OCI-LY7 (cell line): ENCODE measurements around the gene ARRB1. TPM values are rescaled to one million over a fixed set of nuclear protein-coding genes. Genes with fewer than 3 reads are reported as not detected.

Experiments
- BruUV-seq: library from RNA; stranded (reverse); fragments of 400-500 nt; replicated peaks from 2 replicates; lab custom pipeline; 2021; lab: Mats Ljungman, UMichigan
- CTCF ChIA-PET: fragments of 300-600 bp; sonication (Branson Sonifier 250); formaldehyde crosslinking; loops from one replicate; lab custom pipeline; 2022; ENCODE audit warnings: antibody characterized with exemption; ENCODE audit not compliant: unreplicated experiment; lab: Charles Lee
- POLR2A ChIA-PET: fragments of 300-600 bp; sonication (Branson Sonifier 250); formaldehyde crosslinking; loops from one replicate; lab custom pipeline; 2022; ENCODE audit warnings: antibody characterized with exemption; lab: Charles Lee
- DNase-seq: peaks from one replicate; pipeline ENCODE4 v3.0.0-alpha.2; 2015; ENCODE audit warnings: low spot score
- H2AFZ ChIP-seq: fragments of 200-600 bp; sonication (generic), shearing (Covaris generic); 2 replicates; pipeline ENCODE4 v1.6.1; 2014; ENCODE audit warnings: mild to moderate bottlenecking, antibody characterized with exemption, low read length, moderate library complexity
- H3K27ac ChIP-seq: fragments of 200-600 bp; sonication (generic); 2 replicates; pipeline ENCODE4 v1.5.1; 2014; ENCODE audit warnings: mixed run types, low read depth, mild to moderate bottlenecking, moderate library complexity, low read length, inconsistent platforms; ENCODE audit not compliant: poor library complexity, severe bottlenecking
- H3K36me3 ChIP-seq: fragments of 200-600 bp; sonication (generic); 2 replicates; pipeline ENCODE4 v1.6.1; 2014; ENCODE audit warnings: mild to moderate bottlenecking, antibody characterized with exemption, low read length, moderate library complexity, mixed read lengths; ENCODE audit not compliant: insufficient read depth
- H3K4me1 ChIP-seq: fragments of 200-600 bp; sonication (generic); 2 replicates; pipeline ENCODE4 v1.5.1; 2014; ENCODE audit warnings: mild to moderate bottlenecking, low read length; ENCODE audit not compliant: insufficient read depth, poor library complexity, severe bottlenecking
- H3K4me2 ChIP-seq: fragments of 200-600 bp; sonication (generic); 2 replicates; pipeline ENCODE4 v1.6.1; 2014; ENCODE audit warnings: mild to moderate bottlenecking, low read length
- H3K4me3 ChIP-seq: fragments of 200-600 bp; sonication (generic); 2 replicates; pipeline ENCODE4 v1.5.1; 2014; ENCODE audit warnings: mild to moderate bottlenecking, low read depth, low read length; ENCODE audit not compliant: poor library complexity, severe bottlenecking
- H3K79me2 ChIP-seq: fragments of 200-600 bp; sonication (generic); 2 replicates; pipeline ENCODE4 v1.6.1; 2016; ENCODE audit warnings: low read depth, mild to moderate bottlenecking, low read length, moderate library complexity, mixed read lengths; ENCODE audit not compliant: insufficient read depth
- H3K9me2 ChIP-seq: fragments of 200-600 bp; sonication (generic); 2 replicates; pipeline ENCODE4 v1.6.1; 2016; ENCODE audit warnings: mild to moderate bottlenecking, low read length, mixed read lengths; ENCODE audit not compliant: insufficient read depth
- H3K9me3 ChIP-seq: fragments of 200-600 bp; sonication (generic); 2 replicates; pipeline ENCODE4 v1.6.1; 2014; ENCODE audit warnings: mild to moderate bottlenecking, mixed run types, low read length, mixed read lengths
- H4K20me1 ChIP-seq: fragments of 200-600 bp; sonication (generic); 2 replicates; pipeline ENCODE4 v1.6.1; 2014; ENCODE audit warnings: mild to moderate bottlenecking, antibody characterized with exemption, low read length, moderate library complexity, mixed read lengths; ENCODE audit not compliant: insufficient read depth
- EZH2phosphoT487 ChIP-seq: fragments of 200-600 bp; sonication (generic); IDR thresholded peaks from 2 replicates; pipeline ENCODE4 v1.6.1; 2018; ENCODE audit warnings: low read depth, borderline replicate concordance, mild to moderate bottlenecking, mixed run types, antibody characterized with exemption, low read length, moderate library complexity, mixed read lengths
- intact Hi-C: fragments of 100-400 bp; cut with micrococcal nuclease; formaldehyde crosslinking; loops from one replicate; pipeline ENCODE4 v1.10.0; 2022; ENCODE audit not compliant: unreplicated experiment
- total RNA-seq, 2 experiments: library from RNA; depleted of rRNA in 1 of 2; stranded (reverse); fragments of >200 nt in 1 of 2; shearing (Covaris generic) in 1 of 2; gene quantifications; 2 replicates each; pipeline ENCODE4 v1.2.3, GENCODE V29; 2014 to 2022
- TF ChIP-seq, protein P1 (sequence below): fragments of 200-600 bp; sonication (generic); conservative IDR thresholded peaks from 2 replicates; pipeline ENCODE4 v1.5.1; 2014; ENCODE audit warnings: mild to moderate bottlenecking, antibody characterized with exemption, low read length, moderate library complexity, mixed read lengths

Gene ARRB1
- total RNA-seq, 2 experiments from 2014 or later: not detected

DNA sequence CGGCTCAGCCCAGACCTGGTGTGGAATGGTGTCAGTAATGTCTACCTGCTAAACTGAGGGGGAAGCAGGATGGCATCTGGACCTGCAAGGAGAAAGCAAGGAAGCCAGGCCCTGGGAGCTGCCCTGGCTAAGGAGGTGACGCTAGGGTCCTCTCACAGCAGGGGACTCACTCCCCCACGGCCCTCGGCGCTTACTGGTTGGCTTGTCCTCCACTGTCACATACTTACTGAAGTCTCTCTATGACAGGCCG, 62.0 kb downstream of the ARRB1 start:
- CTCF ChIA-PET: no interaction called here
- POLR2A ChIA-PET: interaction anchor here (0.9 kb wide), 1 partner anchor 271 kb away, joined by 3 read pairs; no protein-coding TSS in a partner anchor

DNA sequence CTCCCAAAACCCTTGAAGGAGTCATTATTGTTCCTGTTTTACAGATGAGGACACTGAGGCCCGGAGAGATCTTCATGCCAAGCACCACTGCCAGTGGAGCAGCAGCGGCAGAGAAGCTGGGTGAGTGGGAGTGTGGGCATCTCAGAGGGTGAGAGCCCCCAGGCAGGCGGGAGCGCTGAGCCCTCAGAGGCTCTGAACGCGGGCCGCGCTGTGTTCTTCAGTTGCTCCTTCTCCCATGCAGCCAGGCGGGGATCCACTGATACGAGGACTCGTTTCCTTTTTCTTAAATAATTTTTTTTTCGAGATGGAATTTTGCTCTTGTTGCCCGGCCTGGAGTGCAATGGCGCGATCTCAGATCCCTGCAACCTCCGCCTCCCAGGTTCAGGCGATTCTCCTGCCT, 63.9 kb downstream of the ARRB1 start:
- TF ChIP-seq, protein P1, sequence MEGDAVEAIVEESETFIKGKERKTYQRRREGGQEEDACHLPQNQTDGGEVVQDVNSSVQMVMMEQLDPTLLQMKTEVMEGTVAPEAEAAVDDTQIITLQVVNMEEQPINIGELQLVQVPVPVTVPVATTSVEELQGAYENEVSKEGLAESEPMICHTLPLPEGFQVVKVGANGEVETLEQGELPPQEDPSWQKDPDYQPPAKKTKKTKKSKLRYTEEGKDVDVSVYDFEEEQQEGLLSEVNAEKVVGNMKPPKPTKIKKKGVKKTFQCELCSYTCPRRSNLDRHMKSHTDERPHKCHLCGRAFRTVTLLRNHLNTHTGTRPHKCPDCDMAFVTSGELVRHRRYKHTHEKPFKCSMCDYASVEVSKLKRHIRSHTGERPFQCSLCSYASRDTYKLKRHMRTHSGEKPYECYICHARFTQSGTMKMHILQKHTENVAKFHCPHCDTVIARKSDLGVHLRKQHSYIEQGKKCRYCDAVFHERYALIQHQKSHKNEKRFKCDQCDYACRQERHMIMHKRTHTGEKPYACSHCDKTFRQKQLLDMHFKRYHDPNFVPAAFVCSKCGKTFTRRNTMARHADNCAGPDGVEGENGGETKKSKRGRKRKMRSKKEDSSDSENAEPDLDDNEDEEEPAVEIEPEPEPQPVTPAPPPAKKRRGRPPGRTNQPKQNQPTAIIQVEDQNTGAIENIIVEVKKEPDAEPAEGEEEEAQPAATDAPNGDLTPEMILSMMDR: no peak
- TF ChIP-seq EZH2phosphoT487: no peak
- ChIA-PET CTCF (no interaction called here), POLR2A (interaction anchor here (1.3 kb wide), 1 partner anchor 9 kb away, joined by 4 read pairs; no protein-coding TSS in a partner anchor)
- Histone ChIP-seq H3K9me3 (no peaks in the 10 kb centered on the region), H3K4me3 (no peak overlapping the region), H3K4me1 (no peaks in the 10 kb centered on the region), H3K36me3 (no peaks in the 10 kb centered on the region), H4K20me1 (no peaks in the 10 kb centered on the region), H3K9me2 (no peaks in the 10 kb centered on the region), H2AFZ (no peak overlapping the region), H3K27ac (no peak overlapping the region), H3K4me2 (no peak overlapping the region), H3K79me2 (no peaks in the 10 kb centered on the region)
- BruUV-seq: no TSS peak
- intact Hi-C loops: no loop called here
- DNase-seq: no peak

More for the DNA sequence above, 62.0 kb downstream of the ARRB1 start:
- H3K4me2 ChIP-seq: no peak overlapping the region
- no TSS peak for BruUV-seq
- no peaks in the 10 kb centered on the region for H3K79me2 ChIP-seq
- H3K27ac ChIP-seq: no peak overlapping the region
- H3K36me3 ChIP-seq: no peaks in the 10 kb centered on the region
- DNase-seq: no peak
- no peaks in the 10 kb centered on the region for H3K9me3 ChIP-seq
- no peak overlapping the region for H3K4me3 ChIP-seq
- H2AFZ ChIP-seq: no peak overlapping the region
- TF ChIP-seq EZH2phosphoT487: no peak
- TF ChIP-seq, protein P1: no peak
- intact Hi-C loops: no loop called here
- no peaks in the 10 kb centered on the region for H3K4me1 ChIP-seq
- no peaks in the 10 kb centered on the region for H3K9me2 ChIP-seq
- no peaks in the 10 kb centered on the region for H4K20me1 ChIP-seq

DNA sequence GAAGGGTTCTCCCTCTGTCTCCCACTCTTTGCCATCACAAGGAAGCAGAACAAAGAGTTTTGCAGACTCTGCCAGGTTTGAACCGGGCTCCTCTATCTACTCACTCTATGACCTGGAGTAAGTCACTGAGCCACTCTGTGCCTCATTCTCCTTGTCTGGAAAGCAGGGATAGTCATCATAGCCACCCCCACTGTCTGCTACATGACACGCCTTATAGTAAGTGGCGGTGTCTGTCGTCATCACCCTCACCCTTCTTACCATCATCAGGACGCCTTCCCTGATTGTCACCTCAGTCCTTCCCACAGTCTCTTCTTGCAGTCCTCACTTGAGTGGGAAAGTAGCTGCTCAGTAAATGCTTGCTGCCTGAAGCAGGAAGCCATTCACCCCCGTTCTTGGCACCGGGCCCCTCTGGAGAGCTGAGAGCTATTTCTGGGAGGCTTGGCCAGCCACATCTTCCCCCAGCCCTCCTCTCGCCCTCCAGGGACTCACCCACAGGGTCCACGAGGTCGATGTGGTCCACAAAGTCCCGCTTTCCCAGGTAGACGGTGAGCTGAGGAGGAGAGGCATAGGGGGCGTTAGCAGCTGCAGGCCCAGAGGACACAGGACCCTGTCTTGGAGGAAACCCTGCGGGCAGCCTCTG, 64.5 kb downstream of the ARRB1 start:
- no peak for TF ChIP-seq EZH2phosphoT487
- TF ChIP-seq, protein P1: no peak
- intact Hi-C loops: no loop called here
- no peaks in the 10 kb centered on the region for H3K9me2 ChIP-seq
- H3K9me3 ChIP-seq: no peaks in the 10 kb centered on the region
- H3K4me2 ChIP-seq: no peak overlapping the region
- DNase-seq: no peak
- ChIA-PET POLR2A (interaction anchor here (1.3 kb wide), 1 partner anchor 10 kb away, joined by 4 read pairs; no protein-coding TSS in a partner anchor), CTCF (no interaction called here)
- no peak overlapping the region for H3K27ac ChIP-seq
- no TSS peak for BruUV-seq
- no peak overlapping the region for H3K4me3 ChIP-seq
- no peaks in the 10 kb centered on the region for H4K20me1 ChIP-seq
- H3K4me1 ChIP-seq: no peaks in the 10 kb centered on the region
- H2AFZ ChIP-seq: no peak overlapping the region
- H3K79me2 ChIP-seq: no peaks in the 10 kb centered on the region
- H3K36me3 ChIP-seq: no peaks in the 10 kb centered on the region
